ENCODE results near the gene CRLF3. TPM values are rescaled to one million over a fixed set of nuclear protein-coding genes. Genes with fewer than 3 reads are reported as not detected.

The CRLF3 gene
- total RNA-seq, 1 donor from 2014 or later = 9.0 TPM

- Mint-ChIP-seq H3K4me3 (no peak overlapping the region), H3K27ac (no peak overlapping the region), H3K36me3 (peaks cover 18% of the 10 kb centered on the region), H3K4me1 (ENCODE audit: unreplicated experiment) (no peaks in the 10 kb centered on the region), H3K9me3 (no peaks in the 10 kb centered on the region), H3K27me3 (no peaks in the 10 kb centered on the region)
- TF ChIP-seq CTCF (conservative IDR thresholded peaks at IDR 0.05) = no peak
- no peak for DNase-seq (ENCODE audit: extremely low spot score, unreplicated experiment)
Observed at GRCh38 chr17:30848021-30848420, 23.5 kb upstream of the CRLF3 start.

- Mint-ChIP-seq H3K36me3 (peaks cover 20% of the 10 kb centered on the region), H3K4me3 (no peak overlapping the region), H3K4me1 (ENCODE audit: unreplicated experiment) (no peaks in the 10 kb centered on the region), H3K27ac (no peak overlapping the region), H3K9me3 (no peaks in the 10 kb centered on the region), H3K27me3 (no peaks in the 10 kb centered on the region)
- no peak for DNase-seq (ENCODE audit: extremely low spot score, unreplicated experiment)
- no peak for TF ChIP-seq CTCF (conservative IDR thresholded peaks at IDR 0.05)
Observed at GRCh38 chr17:30840771-30841170, 16.3 kb upstream of the CRLF3 start.

GRCh38 chr17:30838202-30838807 lies 13.8 kb upstream of the CRLF3 start:
- no peak for TF ChIP-seq CTCF (conservative IDR thresholded peaks at IDR 0.05)
- H3K4me1 Mint-ChIP-seq (ENCODE audit: unreplicated experiment) = no peaks in the 10 kb centered on the region
- no peak overlapping the region for H3K27ac Mint-ChIP-seq
- no peaks in the 10 kb centered on the region for H3K9me3 Mint-ChIP-seq
- no peak overlapping the region for H3K4me3 Mint-ChIP-seq
- peaks cover 16% of the 10 kb centered on the region for H3K36me3 Mint-ChIP-seq
- DNase-seq (ENCODE audit: extremely low spot score, unreplicated experiment) = no peak
- H3K27me3 Mint-ChIP-seq = no peaks in the 10 kb centered on the region

GRCh38 chr17:30832438-30833124 lies 8.1 kb upstream of the CRLF3 start:
- H3K9me3 Mint-ChIP-seq = no peaks in the 10 kb centered on the region

GRCh38 chr17:30831663-30832437 lies 7.4 kb upstream of the CRLF3 start, which contains the start of gene ATAD5:
TSS of gene ATAD5 (plus strand) at chr17:30831966. CDS start at chr17:30832348, 382 bp downstream.
- no peak for TF ChIP-seq CTCF (conservative IDR thresholded peaks at IDR 0.05)
- H3K27ac Mint-ChIP-seq = peak within 1 kb of the TSS; percentile 95

More at GRCh38 chr17:30832438-30833124, 8.1 kb upstream of the CRLF3 start:
- peak overlapping the region; percentile 95 for H3K27ac Mint-ChIP-seq
- H3K27me3 Mint-ChIP-seq = no peaks in the 10 kb centered on the region
- H3K36me3 Mint-ChIP-seq = peaks cover 4% of the 10 kb centered on the region
- H3K4me3 Mint-ChIP-seq = peak overlapping the region; percentile 99
- TF ChIP-seq CTCF (conservative IDR thresholded peaks at IDR 0.05) = no peak
- peaks cover 26% of the 10 kb centered on the region for H3K4me1 Mint-ChIP-seq (ENCODE audit: unreplicated experiment)
- DNase-seq (ENCODE audit: extremely low spot score, unreplicated experiment) = no peak

More at GRCh38 chr17:30831663-30832437, 7.4 kb upstream of the CRLF3 start, which contains the start of gene ATAD5:
- Mint-ChIP-seq H3K27me3 (no peaks in the 10 kb centered on the region), H3K36me3 (peaks cover 4% of the 10 kb centered on the region), H3K4me1 (ENCODE audit: unreplicated experiment) (peaks cover 26% of the 10 kb centered on the region), H3K9me3 (no peaks in the 10 kb centered on the region), H3K4me3 (peak within 1 kb of the TSS; percentile 99)
- DNase-seq (ENCODE audit: extremely low spot score, unreplicated experiment) = peak; percentile 89

Measured in type B pancreatic cell (in vitro differentiated cells).